H1 (cell line): Measurements from ENCODE around the gene TRAPPC12. TPM values are rescaled to one million over a fixed set of nuclear protein-coding genes. Genes with fewer than 3 reads are reported as not detected.

ENCODE experiments used
- CTCF ChIA-PET: fragments of 300-600 bp; sonication (Branson Sonifier 250); formaldehyde crosslinking; loops from one replicate; lab custom pipeline; 2021; ENCODE audit not compliant: partially characterized antibody; lab: Charles Lee
- POLR2A ChIA-PET: fragments of 300-600 bp; sonication (Branson Sonifier 250); formaldehyde crosslinking; loops from one replicate; lab custom pipeline; 2021; ENCODE audit warnings: inconsistent platforms; ENCODE audit not compliant: partially characterized antibody; lab: Charles Lee
- DNase-seq, 2 experiments: peaks; one replicate each; pipeline versions ENCODE4 v3.0.0 to v3.0.0-alpha.2; 2010 to 2022; ENCODE audit warnings: low spot score in 2 of 2, low read depth in 1 of 2, mixed read lengths in 1 of 2
- FAIRE-seq: peaks from 2 replicates; lab custom pipeline; 2011; peaks lifted over from hg19 to GRCh38; lab: Jason Lieb, UNC
- H2AFZ ChIP-seq: 2 replicates; pipeline ENCODE4 v1.8.1; 2012; ENCODE audit warnings: low read length, inconsistent platforms
- H2AK5ac ChIP-seq: 2 replicates; pipeline ENCODE4 v1.6.1; 2013; ENCODE audit warnings: low read depth, low read length
- H2BK120ac ChIP-seq: replicated peaks from 2 replicates; pipeline ENCODE3; 2013; ENCODE audit warnings: low read depth, low read length, inconsistent platforms
- H2BK12ac ChIP-seq: 2 replicates; pipeline ENCODE4 v1.6.1; 2013; ENCODE audit warnings: low read depth, low read length
- H2BK15ac ChIP-seq: 2 replicates; pipeline ENCODE4 v1.6.1; 2013; ENCODE audit warnings: low read length
- H2BK20ac ChIP-seq: 2 replicates; pipeline ENCODE4 v1.6.1; 2013; ENCODE audit warnings: low read length
- H2BK5ac ChIP-seq: 2 replicates; pipeline ENCODE4 v1.6.1; 2013; ENCODE audit warnings: low read depth, low read length
- H3K14ac ChIP-seq: 2 replicates; pipeline ENCODE4 v1.6.1; 2013; ENCODE audit warnings: inconsistent platforms; ENCODE audit not compliant: insufficient read length
- H3K18ac ChIP-seq: 2 replicates; pipeline ENCODE4 v1.6.1; 2013; ENCODE audit warnings: low read length; ENCODE audit errors: extremely low read depth
- H3K23ac ChIP-seq: 2 replicates; pipeline ENCODE4 v1.6.1; 2013; ENCODE audit warnings: inconsistent platforms; ENCODE audit not compliant: insufficient read length
- H3K23me2 ChIP-seq: 2 replicates; pipeline ENCODE4 v1.6.1; 2013; ENCODE audit warnings: low read depth, low read length
- H3K27ac ChIP-seq: 2 replicates; pipeline ENCODE4 v1.6.1; 2011; ENCODE audit warnings: low read depth, low read length, inconsistent platforms
- H3K27me3 ChIP-seq, 4 experiments: replicated peaks in 1 of 4; 1 replicate in 1 of 4; 2 replicates in 3 of 4; pipeline versions ENCODE4 v1.6.1 to v1.8.1; 2011 to 2013; ENCODE audit warnings: low read length in 3 of 4, mild to moderate bottlenecking in 3 of 4, inconsistent platforms in 2 of 4, mixed read lengths in 2 of 4, moderate library complexity in 1 of 4; ENCODE audit not compliant: control insufficient read depth in 3 of 4, insufficient read depth in 3 of 4; ENCODE audit errors: extremely low read depth in 1 of 4
- H3K36me3 ChIP-seq, 4 experiments: 2 replicates each; pipeline versions ENCODE4 v1.6.1 to v1.8.1; 2011 to 2013; ENCODE audit warnings: mild to moderate bottlenecking in 4 of 4, low read length in 3 of 4, moderate library complexity in 2 of 4, control low read depth in 1 of 4, inconsistent platforms in 1 of 4; ENCODE audit not compliant: insufficient read depth in 4 of 4, control insufficient read depth in 2 of 4
- H3K4ac ChIP-seq: replicated peaks from 2 replicates; pipeline ENCODE3; 2013; ENCODE audit warnings: low read length, low read depth, mixed read lengths, inconsistent platforms; ENCODE audit not compliant: insufficient read length
- H3K4me1 ChIP-seq, 4 experiments: replicated peaks in 1 of 4; 1 replicate in 1 of 4; 2 replicates in 3 of 4; pipeline versions ENCODE4 v1.6.1 to v1.8.1; 2011 to 2013; ENCODE audit warnings: low read length in 3 of 4, inconsistent platforms in 2 of 4, mixed read lengths in 1 of 4; ENCODE audit not compliant: insufficient read depth in 4 of 4, control insufficient read depth in 3 of 4
- H3K4me2 ChIP-seq, 2 experiments: 2 replicates each; pipeline versions ENCODE4 v1.6.1 to v1.8.1; 2011 to 2013; ENCODE audit warnings: low read depth in 2 of 2, low read length in 2 of 2, control low read depth in 1 of 2, inconsistent platforms in 1 of 2, mild to moderate bottlenecking in 1 of 2; ENCODE audit not compliant: insufficient read depth in 1 of 2
- H3K4me3 ChIP-seq, 4 experiments: fragments of 200-600, 300-600 bp in 1 of 4; sonication (generic), shearing (Covaris generic), sonication (Bioruptor Twin) in 1 of 4; 2 replicates each; pipeline versions ENCODE4 v1.5.1 to v1.8.1; 2011 to 2016; ENCODE audit warnings: low read length in 4 of 4, low read depth in 3 of 4, control low read depth in 2 of 4, inconsistent platforms in 2 of 4, mild to moderate bottlenecking in 2 of 4, mixed read lengths in 1 of 4, moderate library complexity in 1 of 4; ENCODE audit not compliant: insufficient read depth in 2 of 4; ENCODE audit errors: extremely low read depth in 1 of 4
- H3K56ac ChIP-seq: replicated peaks from 2 replicates; pipeline ENCODE3; 2013; ENCODE audit warnings: low read depth, mild to moderate bottlenecking, mixed read lengths, low read length, inconsistent platforms; ENCODE audit not compliant: insufficient read length
- H3K79me1 ChIP-seq: 2 replicates; pipeline ENCODE4 v1.6.1; 2013; ENCODE audit warnings: low read depth, low read length, control low read depth
- H3K79me2 ChIP-seq, 2 experiments: 2 replicates each; pipeline versions ENCODE4 v1.6.1 to v1.8.1; 2012 to 2013; ENCODE audit warnings: low read length in 2 of 2, mild to moderate bottlenecking in 2 of 2, inconsistent platforms in 1 of 2; ENCODE audit not compliant: insufficient read depth in 2 of 2, control insufficient read depth in 1 of 2
- H3K9ac ChIP-seq, 4 experiments: replicated peaks in 1 of 4; 1 replicate in 1 of 4; 2 replicates in 3 of 4; pipeline versions ENCODE4 v1.6.1 to v1.8.1; 2011 to 2013; ENCODE audit warnings: low read depth in 3 of 4, low read length in 3 of 4, control low read depth in 2 of 4, mild to moderate bottlenecking in 2 of 4, moderate library complexity in 2 of 4, inconsistent platforms in 1 of 4; ENCODE audit errors: extremely low read depth in 1 of 4
- H3K9me3 ChIP-seq, 2 experiments: 2 replicates each; pipeline versions ENCODE4 v1.6.1 to v1.8.1; 2012 to 2013; ENCODE audit warnings: mild to moderate bottlenecking in 2 of 2, moderate library complexity in 2 of 2, control low read depth in 1 of 2, inconsistent platforms in 1 of 2, low read depth in 1 of 2, low read length in 1 of 2, mixed read lengths in 1 of 2; ENCODE audit not compliant: insufficient read depth in 2 of 2
- H4K20me1 ChIP-seq, 2 experiments: replicated peaks in 1 of 2; 2 replicates each; pipeline versions ENCODE3 to v1.8.1; 2011 to 2013; ENCODE audit warnings: inconsistent platforms in 2 of 2, low read length in 2 of 2, mild to moderate bottlenecking in 1 of 2; ENCODE audit not compliant: insufficient read depth in 2 of 2, control insufficient read depth in 1 of 2
- H4K5ac ChIP-seq: 2 replicates; pipeline ENCODE4 v1.6.1; 2013; ENCODE audit warnings: low read length, low read depth, mixed read lengths, inconsistent platforms; ENCODE audit not compliant: insufficient read length
- H4K8ac ChIP-seq: 2 replicates; pipeline ENCODE4 v1.8.0; 2013; ENCODE audit warnings: mild to moderate bottlenecking, moderate library complexity, low read length, inconsistent platforms; ENCODE audit not compliant: insufficient read depth; ENCODE audit errors: extremely low read depth
- H4K91ac ChIP-seq: replicated peaks from 2 replicates; pipeline ENCODE3; 2013; ENCODE audit warnings: low read length, mixed read lengths, inconsistent platforms; ENCODE audit not compliant: insufficient read length
- BRCA1 ChIP-seq: IDR thresholded peaks from 2 replicates; pipeline ENCODE4 v1.6.1; 2012; ENCODE audit warnings: low read depth, low read length, improper control_type of control experiment
- EGR1 ChIP-seq: IDR thresholded peaks from 2 replicates; pipeline ENCODE4 v1.6.1; 2011; ENCODE audit warnings: low read depth, low read length, borderline replicate concordance
- MAFK ChIP-seq: IDR thresholded peaks from 2 replicates; pipeline ENCODE4 v1.6.1; 2012; ENCODE audit warnings: low read depth, mild to moderate bottlenecking, improper control_type of control experiment, low read length
- PHF8 ChIP-seq: fragments of 200-600 bp; sonication (generic); conservative IDR thresholded peaks from 2 replicates; pipeline ENCODE4 v1.7.1; 2012; ENCODE audit warnings: low read depth, mild to moderate bottlenecking, inconsistent platforms, low read length, moderate library complexity
- POU5F1 ChIP-seq: IDR thresholded peaks from 2 replicates; pipeline ENCODE4 v1.6.1; 2011; ENCODE audit warnings: low read depth, mild to moderate bottlenecking, low read length, moderate library complexity
- SAP30 ChIP-seq: fragments of 300-600 bp; sonication (generic); IDR thresholded peaks from 2 replicates; pipeline ENCODE4 v1.7.1; 2012; ENCODE audit warnings: low read length, moderate library complexity, mild to moderate bottlenecking, inconsistent platforms; ENCODE audit not compliant: insufficient read depth, insufficient replicate concordance
- WGBS, 2 experiments: shearing (Covaris generic) in 1 of 2; methylation state at CpG; one replicate each; pipeline versions ENCODE4 v1.1.6 to v1.1.7; 2013 to 2015; ENCODE audit warnings: low lambda C conversion rate in 2 of 2, mixed read lengths in 2 of 2, inconsistent platforms in 1 of 2, low coverage in 1 of 2, missing lambda C conversion rate in 1 of 2; ENCODE audit not compliant: insufficient replicate concordance in 2 of 2, insufficient coverage in 1 of 2, insufficient read length in 1 of 2; ENCODE audit errors: extremely low coverage in 1 of 2, missing lambda C conversion rate in 1 of 2; 5-methylcytosine and 5-hydroxymethylcytosine counted together
- polyA plus RNA-seq, 7 experiments: library from polyadenylated mRNA; depleted of rRNA in 3 of 7; stranded (reverse) in 5 of 7; unstranded in 2 of 7; fragments of >200 nt in 5 of 7; fragments of 200-250 nt in 2 of 7; gene quantifications; 1 replicate in 5 of 7; 2 replicates in 1 of 7; 4 replicates in 1 of 7; pipeline versions ENCODE4 v1.2.1 to v1.2.3, GENCODE V29; 2011 to 2013; ENCODE audit warnings: missing spikeins in 2 of 7, mixed read lengths in 2 of 7
- total RNA-seq: library from RNA; stranded (reverse); fragmentation: NEBNext Ultra II Directional; extraction: Animal tissue kit (Norgen Biotek cat#: 25700); gene quantifications from 2 replicates; pipeline ENCODE4 v1.2.1, GENCODE V29; 2021

TRAPPC12 gene
- total and polyA plus RNA-seq, 2 of the 8 experiments (the other 6 are each of a cell fraction or from before 2014, with no cell fraction given), result 35.0 to 67.3 TPM

DNA sequence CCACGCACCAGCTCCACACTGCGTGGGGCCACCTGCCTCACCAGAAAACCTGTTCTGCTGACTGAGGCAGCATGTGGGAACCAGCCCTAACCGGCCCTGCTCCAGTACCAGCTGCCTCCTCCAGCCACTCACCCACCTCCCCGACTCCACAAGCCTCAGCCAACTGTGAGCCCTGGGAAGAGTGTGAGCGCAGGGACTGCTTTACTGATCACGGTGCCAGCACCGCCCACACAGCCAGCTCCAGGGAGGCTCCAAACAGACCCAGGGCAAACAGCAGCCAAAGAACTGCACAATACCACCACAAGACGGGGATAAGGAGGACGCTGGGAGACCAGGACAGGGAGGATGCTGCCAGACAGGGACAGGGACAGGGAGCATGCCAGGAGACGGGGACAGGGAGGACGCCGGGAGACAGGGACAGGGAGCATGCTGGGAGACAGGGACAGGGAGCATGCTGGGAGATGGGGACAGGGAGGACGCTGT is 30.2 kb upstream of the TRAPPC12 start:
- TF ChIP-seq MAFK, result no peak
- TF ChIP-seq PHF8, result no peak
- no peak for TF ChIP-seq EGR1
- no peak for TF ChIP-seq BRCA1
- no peak for TF ChIP-seq POU5F1
- TF ChIP-seq SAP30, result no peak
- ChIA-PET CTCF (no interaction called here), POLR2A (interaction anchor here (1.7 kb wide), 1 partner anchor 8 kb away, joined by 4 read pairs; no protein-coding TSS in a partner anchor)
- Histone ChIP-seq H3K18ac (no peak overlapping the region), H3K4me1 (peaks cover 0 to 5% (median 0%) of the 10 kb centered on the region in 4 experiments; a peak in 1 of 7 replicates), H3K23me2 (no peaks in the 10 kb centered on the region), H3K14ac (no peak overlapping the region), H3K4me2 (no peak overlapping the region), H3K23ac (no peak overlapping the region), H2BK120ac (no peak overlapping the region), H3K9me3 (no peaks in the 10 kb centered on the region), H2BK12ac (no peak overlapping the region), H2BK15ac (no peak overlapping the region), H4K8ac (peak overlapping the region; percentile 11; the same call in 1 of the 2 replicates), H2AK5ac (no peak overlapping the region), H3K4ac (no peak overlapping the region), H3K4me3 (no peak overlapping the region), H3K27ac (no peak overlapping the region), H2BK5ac (no peak overlapping the region), H3K27me3 (no peaks in the 10 kb centered on the region), H4K5ac (no peak overlapping the region), H3K79me2 (no peaks in the 10 kb centered on the region), H4K91ac (no peak overlapping the region), H2BK20ac (no peak overlapping the region), H3K9ac (no peak overlapping the region), H3K56ac (no peak overlapping the region), H4K20me1 (peaks cover under 1 to 6% of the 10 kb centered on the region in 2 experiments), H3K36me3 (peaks cover 0 to 8% (median 4%) of the 10 kb centered on the region in 4 experiments; a peak in 6 of 8 replicates), H2AFZ (no peak overlapping the region), H3K79me1 (peaks cover 3% of the 10 kb centered on the region; the same call in 1 of the 2 replicates)
- DNase-seq (no peak), FAIRE-seq (no peak)
- 90% methylated on average over 13 of the region's 13 CpGs; no CpG with 5 or more reads in 1 of the 2 experiments for whole genome bisulfite sequencing, 2 experiments
